ENCODE results near the gene FNDC5.

FNDC5 gene

DNA sequence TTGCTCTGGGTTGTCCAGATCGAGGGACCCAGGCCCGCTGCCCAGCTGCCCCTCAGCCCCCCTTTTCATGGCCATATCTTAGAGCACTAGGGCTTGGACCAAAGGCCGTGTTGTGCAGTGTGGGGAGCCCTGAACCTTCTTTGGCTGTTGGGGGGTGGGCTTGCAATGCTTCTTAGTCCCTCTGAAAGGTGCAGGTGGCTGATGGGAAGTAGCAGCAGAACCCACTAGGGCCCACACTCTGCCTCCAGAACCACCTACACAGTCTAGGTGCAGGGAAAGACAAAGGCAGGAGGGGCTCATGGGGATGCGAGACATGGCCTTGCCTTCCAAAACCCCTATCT lies 13.3 kb upstream of the FNDC5 start:
- DNase-seq: no peak

DNA sequence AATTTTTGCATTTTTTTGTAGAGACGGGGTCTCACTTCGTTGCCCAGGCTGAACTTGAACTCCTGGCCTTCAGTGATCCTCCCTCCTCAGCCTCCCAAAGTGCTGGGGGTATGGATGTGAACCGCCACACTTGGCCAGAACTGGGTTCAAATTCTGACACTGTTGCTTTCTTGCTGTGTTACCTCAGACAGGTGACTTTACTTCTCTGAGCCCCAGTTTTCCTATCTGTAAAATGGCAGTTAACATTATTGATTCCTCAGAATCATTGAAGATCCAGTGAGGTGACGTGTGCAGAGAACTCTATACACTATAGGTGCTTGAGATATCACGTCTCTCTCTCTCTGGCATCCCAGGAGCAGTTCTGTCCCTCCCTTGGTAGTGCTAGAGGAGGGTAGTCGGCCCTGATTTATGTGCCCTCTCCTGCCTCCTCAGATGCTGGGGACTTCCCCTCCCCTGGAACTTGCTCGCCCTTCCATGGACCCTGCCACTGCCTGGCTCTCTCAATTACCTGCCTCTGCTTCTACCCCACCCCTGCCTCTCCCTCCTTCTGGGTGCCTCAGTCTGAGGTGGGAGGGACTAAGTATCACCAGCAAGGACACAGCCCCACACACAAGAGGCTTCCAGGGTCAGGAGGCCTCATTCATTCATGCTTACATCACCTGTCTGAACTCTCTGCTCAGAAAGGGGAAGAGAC lies 12.8 kb upstream of the FNDC5 start:
- peak in 1 of 14 donors; percentile 26 for DNase-seq

DNA sequence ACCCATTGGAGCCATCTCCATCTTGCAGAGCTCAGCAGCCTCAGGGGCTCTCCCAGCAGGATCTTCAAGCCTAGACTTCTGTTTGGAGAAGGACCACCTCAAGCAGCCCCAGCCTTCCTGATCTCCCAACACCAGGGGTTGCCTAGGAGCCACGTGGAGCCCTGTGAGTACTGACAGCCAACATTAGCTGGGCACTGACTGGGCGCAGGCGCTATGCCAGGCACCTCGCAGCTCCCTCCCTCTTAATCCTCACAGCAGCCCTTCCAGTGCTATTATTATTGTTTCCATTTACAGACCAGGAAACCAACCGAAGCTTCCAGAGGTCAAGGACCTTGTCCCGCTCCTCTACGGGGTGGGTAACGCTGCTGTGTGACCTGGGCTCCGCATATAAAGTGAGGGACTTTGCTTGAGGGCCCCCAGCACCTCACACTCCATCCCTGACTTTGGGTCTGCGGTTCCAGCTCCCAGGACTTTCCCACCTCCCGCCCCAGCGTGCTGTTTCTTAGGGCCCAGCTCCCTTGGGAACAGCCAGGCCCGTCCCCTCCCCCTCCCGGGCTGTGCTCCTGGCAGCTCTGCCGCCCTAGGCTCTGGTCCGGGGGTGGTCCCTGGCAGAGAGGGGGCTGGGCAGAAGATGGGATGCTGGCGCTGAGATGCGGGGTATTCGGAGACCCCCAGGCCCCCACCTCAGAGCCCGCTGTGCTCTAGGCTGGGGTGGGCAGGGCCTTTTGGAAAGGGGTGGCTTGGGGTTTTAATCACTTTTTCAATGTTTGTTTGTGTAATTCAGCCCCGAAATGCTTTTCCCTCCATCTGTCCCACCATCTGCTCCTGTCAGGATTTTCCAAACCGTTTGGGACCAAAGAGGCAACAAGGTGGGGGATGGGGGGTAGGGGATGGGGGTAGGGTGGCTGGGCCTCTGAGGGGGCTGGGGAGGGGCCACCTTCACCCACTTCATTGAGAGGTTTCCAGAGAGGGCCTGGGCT lies 11.4 kb upstream of the FNDC5 start:
- DNase-seq: peak in 9 of 14 donors; percentile 16 to 92 (median 36)

DNA sequence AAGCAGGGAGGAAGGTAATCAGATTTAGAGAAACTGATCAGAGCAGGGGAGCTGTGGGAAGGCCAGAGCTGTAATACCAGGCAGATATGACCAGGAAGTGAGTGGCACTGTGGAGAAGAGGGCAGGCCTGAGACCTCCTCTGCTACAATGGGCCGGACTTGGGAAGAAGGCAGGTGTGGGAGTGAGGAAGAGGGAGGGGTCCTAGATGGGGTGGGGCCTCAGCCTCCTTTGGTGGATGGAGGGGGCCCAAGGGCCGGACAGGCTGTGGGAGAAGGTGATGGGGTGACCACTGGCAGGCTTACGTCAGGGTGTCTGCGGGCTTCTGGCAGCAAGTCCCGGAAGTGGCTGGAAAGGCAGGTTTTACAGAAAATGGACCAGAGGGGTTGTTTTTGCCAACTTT lies 10.6 kb upstream of the FNDC5 start:
- DNase-seq: no peak

DNA sequence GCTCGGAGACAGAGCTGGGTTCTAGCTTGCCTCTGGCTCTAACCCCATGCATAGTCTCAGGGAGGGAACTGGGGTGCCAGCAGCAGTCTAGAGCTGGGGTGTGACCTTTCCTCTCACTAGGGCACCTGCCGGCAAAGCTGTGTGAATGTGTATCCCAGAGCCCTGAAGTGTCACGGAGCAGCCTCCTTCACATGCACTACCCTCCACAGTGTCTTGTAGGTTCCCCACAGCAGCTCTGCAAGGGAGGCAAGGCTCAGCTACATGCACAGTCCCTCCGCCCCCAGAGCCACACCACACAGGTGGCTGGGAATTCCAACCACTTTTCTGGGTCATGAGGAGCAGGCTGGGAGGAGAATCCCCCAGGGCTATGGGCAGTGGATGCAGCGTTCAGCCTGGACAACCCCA lies 7.9 kb upstream of the FNDC5 start:
- DNase-seq: no peak

DNA sequence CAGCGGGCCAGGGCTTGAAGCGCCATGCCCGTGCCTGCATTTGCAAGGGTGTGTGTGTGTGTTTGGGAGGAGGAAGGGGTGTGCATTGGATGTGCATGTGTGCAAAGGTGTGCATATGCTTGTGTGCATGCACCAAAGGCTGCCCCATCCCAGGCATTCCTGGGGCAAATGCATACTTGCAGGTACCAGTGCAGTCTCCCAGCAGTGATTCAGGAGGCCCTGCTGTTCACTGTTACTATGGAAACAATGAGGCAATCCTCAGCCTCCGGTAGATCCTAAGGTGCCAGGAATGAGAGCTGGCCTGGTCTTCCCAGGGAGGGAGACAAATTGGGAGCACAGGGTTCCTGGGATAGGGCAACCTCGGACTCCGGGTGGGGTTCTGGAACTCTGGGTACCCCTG lies 7.5 kb upstream of the FNDC5 start:
- DNase-seq: peak in 1 of 14 donors; percentile 91

DNA sequence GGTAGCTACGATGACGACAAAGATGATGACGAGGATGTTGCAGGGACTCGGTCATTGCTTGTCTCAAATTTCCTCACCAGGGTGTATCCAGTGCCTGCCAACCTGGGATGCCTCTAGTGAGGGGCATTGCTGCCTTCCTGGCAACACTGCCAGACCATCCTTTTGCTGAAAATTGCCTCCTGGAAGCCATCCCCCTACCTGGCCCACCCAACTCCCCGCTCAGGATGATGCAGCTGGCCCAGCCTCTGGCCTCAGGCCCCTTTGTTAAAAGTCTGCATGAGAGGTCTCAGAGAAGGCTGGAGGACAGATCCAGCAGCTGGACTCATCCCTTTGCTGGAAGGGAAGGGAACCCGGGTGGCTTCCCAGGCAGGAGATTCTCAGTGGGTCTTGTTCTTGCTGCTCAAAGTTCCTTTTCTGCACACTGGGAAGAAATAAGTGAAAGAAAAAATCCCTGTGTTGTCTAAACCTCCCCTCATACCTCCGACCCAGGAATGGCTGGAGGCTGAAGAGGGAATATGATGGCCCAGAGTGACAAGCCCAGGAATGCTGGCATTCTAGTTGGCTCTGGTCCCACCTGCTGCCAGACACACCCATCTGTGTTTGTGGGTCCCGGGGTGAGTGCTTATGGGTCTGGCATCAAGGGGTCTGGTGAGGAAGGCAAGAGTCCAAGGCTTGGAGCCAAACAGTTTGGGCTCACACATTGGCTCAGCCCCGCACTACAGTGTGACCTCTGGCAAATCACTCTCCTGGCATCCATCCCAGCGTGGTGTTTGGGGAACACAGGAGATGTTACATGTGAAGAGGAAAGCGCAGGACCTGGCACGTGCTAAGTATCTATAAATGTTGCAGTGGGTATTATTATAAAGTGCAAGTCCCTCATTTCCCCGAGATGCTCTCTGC lies 6.7 kb upstream of the FNDC5 start:
- DNase-seq: peak in 1 of 14 donors; percentile 85

DNA sequence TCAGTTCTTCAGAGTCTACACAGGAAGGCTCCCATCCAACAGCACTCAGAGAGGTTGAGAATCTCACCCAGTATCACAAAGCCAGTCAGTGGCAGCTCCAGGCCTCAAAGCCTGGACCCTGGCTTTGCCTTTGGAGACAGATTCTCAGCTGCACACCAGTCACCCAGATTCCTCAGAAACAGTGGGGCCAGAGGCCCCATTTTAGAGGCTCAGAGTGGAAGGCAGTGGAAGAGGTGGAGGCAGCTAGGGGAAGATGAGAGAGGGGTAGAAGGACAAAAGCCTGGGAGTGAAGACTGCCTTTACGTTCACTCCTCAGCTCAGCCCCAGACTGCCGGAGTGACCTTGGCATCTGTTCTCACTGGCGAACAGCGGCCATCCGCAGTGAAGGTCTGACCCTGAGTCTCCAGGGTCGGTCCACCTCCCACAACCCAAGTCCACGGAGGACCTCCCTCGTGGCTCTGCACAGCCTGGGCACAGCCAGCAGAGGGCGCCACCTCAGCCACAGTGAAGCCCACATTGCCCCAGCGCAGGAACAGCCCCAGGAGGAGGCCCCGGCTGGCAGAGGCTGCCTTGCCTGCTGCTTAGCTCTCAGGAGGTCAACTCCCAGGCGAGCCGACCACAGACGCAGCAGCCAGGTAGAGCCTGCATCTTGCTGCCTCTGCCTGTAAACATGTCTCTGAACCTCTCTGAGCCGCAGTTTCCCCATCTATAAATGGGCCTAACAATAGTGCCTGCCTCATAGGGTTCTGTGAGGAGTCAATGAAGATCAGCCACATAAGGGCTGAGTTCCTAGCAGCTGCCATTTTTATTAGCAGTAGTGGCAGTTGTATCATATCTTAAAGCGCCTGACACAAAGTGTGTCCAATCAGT lies 5.9 kb upstream of the FNDC5 start:
- peak in 8 of 14 donors; percentile 21 to 62 (median 28) for DNase-seq

DNA sequence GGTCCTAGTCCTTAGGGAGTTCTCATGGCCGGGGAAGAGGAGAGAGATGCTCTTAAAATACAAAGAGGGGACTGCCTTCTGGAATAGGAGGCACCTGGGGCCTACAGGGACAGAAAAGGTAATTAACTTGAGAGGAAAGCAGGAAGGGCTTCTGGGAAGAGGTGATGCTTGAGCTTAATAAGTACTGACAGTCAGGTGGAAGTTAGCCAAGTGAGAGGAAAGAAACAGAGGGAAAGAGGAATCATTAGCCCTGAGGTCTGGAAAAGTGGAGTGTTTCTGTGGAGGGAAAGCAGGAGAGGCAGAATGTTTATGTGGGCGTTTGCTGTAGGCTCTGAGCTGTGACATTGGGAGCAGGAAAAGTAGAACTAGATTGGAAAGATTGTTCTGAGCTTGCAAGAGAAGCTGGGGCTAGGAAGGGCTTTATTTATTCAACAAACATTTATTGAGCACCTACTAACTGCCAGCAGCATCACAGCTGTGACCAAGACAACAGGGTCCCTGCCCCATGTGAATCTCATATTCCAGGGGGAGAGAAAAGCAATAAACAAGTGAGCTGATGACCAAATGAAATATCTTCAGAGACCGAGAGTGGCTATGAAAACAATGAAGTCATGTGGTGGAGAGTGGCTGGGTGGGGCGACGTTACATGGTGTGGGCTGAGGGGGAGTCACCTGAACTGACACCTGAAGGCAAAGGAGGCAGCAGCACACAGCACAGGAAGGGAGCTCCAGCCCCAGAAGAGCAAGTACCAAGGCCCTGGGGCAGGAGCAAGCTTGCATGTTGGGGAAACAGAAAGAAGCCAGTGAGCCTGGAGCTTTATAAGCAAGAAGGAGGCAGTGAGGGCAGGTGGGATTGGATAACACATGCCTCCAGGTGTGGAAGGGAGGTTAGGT lies 4.4 kb upstream of the FNDC5 start:
- DNase-seq: no peak

DNA sequence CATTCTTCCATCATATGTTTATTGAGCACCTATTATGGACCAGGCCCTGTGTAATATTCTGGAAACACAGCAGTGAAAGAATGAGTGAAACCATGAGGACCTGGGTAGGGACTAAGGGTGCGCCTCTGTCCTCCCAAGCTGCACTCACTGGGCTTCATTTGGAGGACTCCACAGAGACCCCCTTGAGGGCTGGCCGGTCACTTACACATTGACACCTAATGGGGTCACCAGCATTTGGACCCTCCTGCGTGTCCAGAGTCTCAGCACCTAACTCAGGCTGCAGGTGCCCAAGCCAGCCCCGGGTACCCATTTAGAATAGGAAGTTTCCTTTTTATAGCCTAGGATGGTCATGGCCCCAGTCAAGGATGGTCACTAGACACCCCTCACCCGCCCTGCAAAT lies 2.8 kb upstream of the FNDC5 start:
- no peak for DNase-seq

DNA sequence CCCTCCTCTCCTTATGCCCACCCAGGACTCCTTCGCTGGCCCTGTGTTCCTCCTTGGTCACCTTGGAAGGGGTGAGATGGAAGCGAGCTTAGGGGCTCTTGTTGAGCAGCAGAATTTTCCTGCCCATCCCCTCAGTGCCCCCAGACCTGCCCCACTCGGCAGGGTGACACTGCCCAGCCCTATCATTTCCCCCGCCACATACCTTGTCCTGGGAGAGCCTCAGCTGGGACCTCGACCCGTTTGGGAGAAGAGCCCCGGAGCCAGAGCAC lies 1.4 kb upstream of the FNDC5 start:
- no peak for DNase-seq

DNA sequence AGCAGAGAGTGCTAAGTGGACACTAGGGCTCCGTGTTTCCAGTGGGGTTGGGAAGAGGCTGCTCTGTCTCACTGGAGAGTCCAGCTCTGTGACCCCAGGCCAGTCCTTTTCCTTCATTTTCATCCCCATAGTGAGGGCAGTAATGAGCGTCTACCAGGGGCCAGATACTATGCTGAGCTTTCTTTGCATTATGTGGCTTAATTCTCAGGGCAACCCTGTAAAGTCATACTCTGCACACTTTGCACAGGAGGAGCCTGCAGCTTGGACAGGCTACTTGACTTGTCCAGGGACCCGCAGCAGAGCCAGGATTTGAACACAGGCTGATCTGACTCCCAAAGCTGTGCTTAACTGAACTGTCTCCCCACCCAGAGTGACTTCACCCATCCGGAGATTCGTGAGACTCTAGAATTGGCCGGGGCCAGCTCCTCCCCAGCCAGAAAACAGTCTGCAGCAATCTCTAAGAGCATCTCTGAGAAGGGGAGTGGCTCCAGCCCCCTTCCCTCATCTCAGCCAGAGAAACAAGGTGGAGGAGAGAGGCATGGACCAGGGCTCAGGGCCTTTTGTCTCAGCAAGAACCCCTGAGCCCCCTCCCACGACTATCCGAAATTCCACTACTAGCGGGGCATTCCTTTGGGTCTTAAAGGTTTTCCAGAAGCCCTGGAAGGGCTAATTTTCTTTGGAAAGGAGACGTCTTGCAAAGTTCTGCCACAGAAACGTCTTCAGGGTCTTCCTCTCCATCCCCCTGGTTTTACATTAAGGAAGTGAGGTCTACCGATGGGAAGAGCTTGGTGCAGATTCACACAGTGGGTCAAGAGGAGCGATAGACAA lies 866 bp upstream of the FNDC5 start:
- no peak for DNase-seq

DNA sequence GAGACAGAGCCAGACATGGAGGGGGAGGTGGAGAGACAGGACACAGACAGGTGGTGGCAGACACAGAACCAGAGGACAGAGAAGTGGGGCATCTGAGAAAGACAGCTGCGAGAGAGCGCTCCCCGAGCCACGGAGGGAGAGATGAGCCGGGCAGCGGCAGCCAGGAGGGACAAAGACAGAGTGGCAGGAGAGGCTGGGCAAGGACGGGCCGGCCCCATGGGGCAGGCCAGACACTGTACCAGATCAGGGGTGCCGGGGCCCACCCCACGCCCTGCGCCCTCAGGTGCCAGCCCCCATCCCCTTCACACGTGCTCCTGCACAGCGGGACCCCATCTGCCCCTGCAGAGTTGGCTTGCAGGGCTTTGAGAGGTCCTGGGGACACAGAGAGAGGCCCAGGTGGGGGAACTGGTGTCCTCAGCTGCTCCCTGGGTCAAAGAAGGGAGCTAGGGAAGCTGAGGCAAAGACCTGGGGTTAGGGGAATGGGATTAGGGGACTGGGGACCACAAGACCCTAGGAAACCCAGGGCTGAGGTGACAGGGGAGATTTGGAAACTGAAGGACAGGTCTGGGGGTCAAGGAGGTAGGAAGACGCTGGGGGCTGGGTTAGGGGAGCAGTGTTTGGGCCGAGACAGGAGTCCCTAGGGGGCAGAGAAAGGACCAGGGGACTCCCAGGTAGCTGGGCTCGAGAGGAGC lies 643 bp downstream of the FNDC5 start:
- peak in 1 of 14 donors; percentile 39 for DNase-seq

DNA sequence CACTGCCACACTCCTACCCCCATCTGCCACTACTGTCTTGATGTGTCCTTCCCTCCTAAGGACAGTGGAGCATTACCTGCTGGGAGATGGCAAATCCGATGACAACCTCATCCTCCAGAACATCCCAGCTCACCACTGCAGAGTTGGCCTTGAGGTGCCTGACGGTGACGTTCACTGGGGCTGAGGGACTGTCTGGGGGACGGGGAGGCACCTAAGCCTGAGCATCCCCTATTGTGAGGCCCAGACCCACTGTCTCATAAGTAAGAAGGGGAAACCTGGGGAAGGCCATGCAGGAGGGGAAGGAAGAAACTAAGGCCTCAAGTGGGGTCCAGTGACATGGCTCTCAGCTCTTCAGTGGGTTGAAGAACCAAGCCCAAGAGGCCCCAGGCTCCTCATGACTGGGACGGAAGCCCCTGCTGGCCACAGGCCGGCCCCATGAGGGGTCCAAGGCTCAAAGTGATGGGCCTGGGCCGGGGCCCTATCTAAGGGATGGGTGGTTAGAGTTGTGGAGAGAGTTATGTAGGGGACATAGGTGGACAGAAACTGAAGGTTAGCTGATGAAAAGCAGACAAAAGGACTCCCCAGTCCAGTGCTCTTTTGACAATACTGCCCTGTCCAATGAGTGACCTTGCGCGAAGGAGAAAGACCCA lies 1.8 kb downstream of the FNDC5 start:
- DNase-seq: no peak

DNA sequence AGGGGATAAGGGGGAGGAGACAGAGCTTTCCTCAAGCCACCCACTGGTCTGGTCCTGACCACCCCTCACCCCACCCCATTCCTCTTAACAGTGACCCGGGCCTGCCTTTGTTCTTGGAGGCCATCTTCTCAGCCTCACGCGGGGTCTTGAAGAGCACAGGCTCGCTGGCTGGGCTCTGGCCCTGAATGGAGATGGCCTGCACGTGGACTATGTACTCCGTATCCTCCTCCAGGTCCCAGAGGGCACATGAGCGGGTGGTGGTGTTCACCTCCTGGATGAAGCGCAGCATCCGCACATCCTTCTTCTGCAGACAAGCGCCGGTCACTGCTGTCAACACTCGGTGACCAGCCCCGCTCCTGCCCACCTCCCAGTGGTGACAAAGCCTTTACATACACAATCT lies 2.6 kb downstream of the FNDC5 start:
- no peak for DNase-seq

DNA sequence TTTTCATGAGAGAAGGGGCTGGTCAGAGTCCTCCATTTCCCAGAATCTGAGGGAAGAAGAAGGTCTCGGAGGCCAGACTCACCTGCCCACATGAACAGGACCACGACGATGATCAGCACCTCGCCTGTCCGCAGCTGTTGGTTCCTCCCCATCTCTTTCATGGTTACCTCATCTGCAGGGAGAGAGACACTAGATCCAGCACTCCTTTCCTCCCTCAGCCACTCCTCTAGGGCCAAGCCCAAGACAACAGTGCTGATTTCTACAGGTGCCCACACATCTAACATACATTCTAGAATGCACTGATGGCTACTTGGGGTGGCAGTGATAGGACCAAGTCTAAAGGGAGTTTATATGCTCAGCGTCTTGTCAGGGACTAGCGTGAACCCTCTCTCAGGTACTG lies 3.0 kb downstream of the FNDC5 start:
- DNase-seq: no peak

DNA sequence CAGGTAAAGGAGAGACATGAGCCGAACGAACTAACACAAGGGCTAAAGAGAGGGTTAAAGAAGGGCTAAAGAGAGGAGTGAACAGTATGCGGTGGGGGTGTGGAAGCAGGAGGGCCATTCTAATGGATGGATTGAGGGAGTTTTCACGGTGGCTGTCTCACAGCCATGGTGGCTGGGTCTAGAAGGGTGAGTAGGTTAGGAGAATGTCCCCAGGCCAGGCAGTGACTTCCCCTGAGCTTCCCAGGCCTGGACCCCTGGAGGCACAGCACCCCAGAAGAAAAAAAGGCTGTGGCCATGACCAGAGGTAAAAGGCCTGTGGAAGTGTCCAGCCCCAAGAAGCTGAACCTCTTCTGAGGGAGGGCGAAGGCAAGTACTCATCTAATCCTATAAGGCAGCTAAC lies 3.6 kb downstream of the FNDC5 start:
- DNase-seq: no peak

DNA sequence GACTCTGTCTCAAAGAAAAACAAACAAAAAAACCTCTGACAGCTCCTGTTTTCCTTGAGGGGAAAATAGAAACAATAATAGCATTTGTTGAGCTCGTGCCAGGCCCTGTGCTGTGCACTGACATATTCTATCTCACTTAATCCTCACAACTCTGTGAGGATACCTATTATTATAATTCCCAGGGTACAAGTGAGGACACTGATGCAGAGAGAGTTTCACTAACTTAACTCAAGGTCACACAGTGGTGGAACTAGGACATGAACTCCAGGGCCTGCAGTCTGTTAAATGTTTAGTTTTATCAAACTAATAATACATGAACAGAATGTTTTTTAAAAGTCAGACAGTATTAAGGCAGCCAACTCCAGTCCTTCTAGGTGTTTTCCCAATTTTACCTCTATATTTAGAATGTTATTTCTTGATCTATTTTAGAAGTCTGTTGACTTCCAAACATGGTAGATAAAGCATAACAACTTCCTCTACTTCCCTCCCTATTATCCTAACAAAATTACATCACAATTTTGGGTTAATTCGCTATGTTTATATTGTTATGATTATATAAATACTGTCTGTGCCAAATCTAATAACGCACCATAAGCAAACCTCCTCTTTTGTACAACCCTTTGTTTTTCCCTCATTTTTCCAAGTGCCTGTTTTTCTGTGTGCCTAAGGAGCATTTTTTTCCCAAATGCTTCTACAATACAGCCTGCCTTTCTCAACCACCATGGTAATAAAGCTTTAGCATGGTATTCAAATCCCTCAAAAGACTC lies 4.9 kb downstream of the FNDC5 start:
- DNase-seq: no peak

Data from C1 segment of cervical spinal cord (tissue), 14 donors.